ENCODE results near the gene HMCN2. TPM values are rescaled to one million over a fixed set of nuclear protein-coding genes. Genes with fewer than 3 reads are reported as not detected.

Gene HMCN2
- total and polyA plus RNA-seq, 2 donors (not counting 1 experiment from before 2014, with no cell fraction given), result 0.01 TPM; not detected in 1

DNA sequence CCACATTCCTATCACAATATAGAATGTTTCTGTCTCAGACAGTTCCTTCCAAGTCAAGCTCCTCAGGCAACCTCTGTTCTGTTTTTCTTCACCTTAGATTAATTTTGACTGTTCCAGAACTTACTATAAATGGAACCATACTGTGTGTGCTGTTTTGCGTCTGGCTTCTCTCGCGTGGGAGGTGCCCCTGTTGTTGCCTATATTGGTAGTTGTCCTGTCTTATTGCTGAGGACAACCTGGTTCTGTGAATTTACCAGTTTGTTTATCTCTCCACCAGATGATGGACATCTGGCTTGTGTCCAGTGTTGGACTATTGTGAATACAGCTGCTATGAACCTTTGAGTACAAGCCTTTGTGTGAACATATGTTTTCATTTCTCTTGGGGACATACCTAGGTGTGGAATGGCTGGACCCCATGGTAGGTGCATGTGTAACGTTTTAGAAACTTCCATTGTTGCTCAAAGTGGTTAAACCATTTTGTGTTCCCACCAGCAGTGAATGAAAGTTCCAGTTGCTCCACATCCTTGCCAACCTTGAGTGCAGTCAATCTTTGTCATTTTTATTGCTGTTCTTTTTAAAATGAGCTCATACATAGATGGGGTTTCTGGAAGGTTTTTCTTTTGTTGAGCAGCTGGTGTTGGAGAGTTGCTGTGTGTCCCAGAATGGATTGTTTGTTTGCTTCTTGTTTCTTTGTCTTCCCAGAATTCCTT, 18.1 kb downstream of the HMCN2 start:
- H3K4me1 ChIP-seq (ENCODE audit: control insufficient read depth in 2 of 2, insufficient read depth in 2 of 2, low read length in 2 of 2), result no peaks in the 10 kb centered on the region
- H3K79me2 ChIP-seq (ENCODE audit: control insufficient read depth, insufficient read depth, low read length), result no peaks in the 10 kb centered on the region
- H3K9me3 Mint-ChIP-seq (ENCODE audit: insufficient read depth), result no peaks in the 10 kb centered on the region
- H3K4me1 Mint-ChIP-seq, result no peaks in the 10 kb centered on the region
- 38% methylated on average over 1 of the region's 4 CpGs for WGBS (ENCODE audit: insufficient coverage)
- no peak overlapping the region for H2AFZ ChIP-seq (ENCODE audit: insufficient read depth, low read depth, low read length, poor library complexity, severe bottlenecking)
- no peaks in the 10 kb centered on the region for H4K20me1 ChIP-seq (ENCODE audit: control insufficient read depth, insufficient read depth, low read length, poor library complexity, severe bottlenecking)
- intact Hi-C loops (cut with micrococcal nuclease), result no loop called here
- no peak overlapping the region for H3K4me2 ChIP-seq (replicated peaks; ENCODE audit: low read depth, low read length, poor library complexity, severe bottlenecking)
- H3K27ac ChIP-seq (ENCODE audit: low read length in 2 of 2), result no peak overlapping the region
- H3K9me3 ChIP-seq (ENCODE audit: control extremely low read depth in 1 of 3, control insufficient read depth in 2 of 3, insufficient read depth in 1 of 3, low read length in 2 of 3), result no peaks in the 10 kb centered on the region
- POLR2A ChIA-PET, result no interaction called here
- no peak for TF ChIP-seq EZH2 (IDR thresholded peaks at IDR 0.05; ENCODE audit: borderline replicate concordance, insufficient read depth, low read depth, low read length, poor library complexity, severe bottlenecking)
- TF ChIP-seq, protein P1, sequence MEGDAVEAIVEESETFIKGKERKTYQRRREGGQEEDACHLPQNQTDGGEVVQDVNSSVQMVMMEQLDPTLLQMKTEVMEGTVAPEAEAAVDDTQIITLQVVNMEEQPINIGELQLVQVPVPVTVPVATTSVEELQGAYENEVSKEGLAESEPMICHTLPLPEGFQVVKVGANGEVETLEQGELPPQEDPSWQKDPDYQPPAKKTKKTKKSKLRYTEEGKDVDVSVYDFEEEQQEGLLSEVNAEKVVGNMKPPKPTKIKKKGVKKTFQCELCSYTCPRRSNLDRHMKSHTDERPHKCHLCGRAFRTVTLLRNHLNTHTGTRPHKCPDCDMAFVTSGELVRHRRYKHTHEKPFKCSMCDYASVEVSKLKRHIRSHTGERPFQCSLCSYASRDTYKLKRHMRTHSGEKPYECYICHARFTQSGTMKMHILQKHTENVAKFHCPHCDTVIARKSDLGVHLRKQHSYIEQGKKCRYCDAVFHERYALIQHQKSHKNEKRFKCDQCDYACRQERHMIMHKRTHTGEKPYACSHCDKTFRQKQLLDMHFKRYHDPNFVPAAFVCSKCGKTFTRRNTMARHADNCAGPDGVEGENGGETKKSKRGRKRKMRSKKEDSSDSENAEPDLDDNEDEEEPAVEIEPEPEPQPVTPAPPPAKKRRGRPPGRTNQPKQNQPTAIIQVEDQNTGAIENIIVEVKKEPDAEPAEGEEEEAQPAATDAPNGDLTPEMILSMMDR (IDR thresholded peaks at IDR 0.05), result no peak
- H3K4me3 Mint-ChIP-seq, result no peak overlapping the region
- H3K27me3 Mint-ChIP-seq, result peaks cover 30% of the 10 kb centered on the region
- DNase-seq (no peak), ATAC-seq (ENCODE audit: low read depth) (no peak)
- no peak overlapping the region for H3K9ac ChIP-seq (ENCODE audit: low read length)
- no peaks in the 10 kb centered on the region for H3K36me3 ChIP-seq (replicated peaks in 1 of 2; ENCODE audit: control extremely low read depth in 1 of 2, control insufficient read depth in 1 of 2, extremely low read depth in 1 of 2, insufficient read depth in 2 of 2, low read length in 1 of 2)
- peaks cover 0 to 7% (median 0%) of the 10 kb centered on the region in 4 experiments for H3K27me3 ChIP-seq (replicated peaks in 1 of 4; ENCODE audit: control extremely low read depth in 1 of 4, control insufficient read depth in 3 of 4, insufficient read depth in 4 of 4, low read length in 3 of 4)
- no peak overlapping the region for H3K4me3 ChIP-seq (ENCODE audit: control extremely low read depth in 1 of 5, extremely low read depth in 1 of 5, insufficient read depth in 1 of 5, low read depth in 2 of 5, low read length in 4 of 5)
- CTCF ChIA-PET, result no interaction called here
- no peak overlapping the region for H3K27ac Mint-ChIP-seq

DNA sequence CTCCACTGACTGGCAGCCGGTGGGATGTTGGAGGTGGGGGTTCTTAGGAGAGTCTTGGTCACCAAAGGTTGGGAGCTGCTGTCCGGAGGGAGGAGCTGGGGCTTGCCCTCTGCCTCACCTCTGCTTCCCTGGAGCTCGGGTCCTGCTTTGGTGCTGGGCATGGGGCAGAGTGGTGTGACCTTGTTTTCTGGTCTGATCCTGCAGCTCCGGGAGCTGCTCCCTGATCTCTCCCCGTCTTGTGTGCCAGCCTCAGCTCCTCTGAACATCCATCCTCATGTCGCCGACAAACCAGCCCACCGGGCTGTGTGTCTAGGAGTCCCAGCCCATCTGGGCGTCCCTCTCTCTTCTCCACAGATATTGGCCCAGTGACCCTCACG, 18.7 kb downstream of the HMCN2 start:
- Histone ChIP-seq H3K4me3 (ENCODE audit: control extremely low read depth in 1 of 5, extremely low read depth in 1 of 5, insufficient read depth in 1 of 5, low read depth in 2 of 5, low read length in 4 of 5) (no peak overlapping the region), H3K36me3 (replicated peaks in 1 of 2; ENCODE audit: control extremely low read depth in 1 of 2, control insufficient read depth in 1 of 2, extremely low read depth in 1 of 2, insufficient read depth in 2 of 2, low read length in 1 of 2) (no peaks in the 10 kb centered on the region), H3K9ac (ENCODE audit: low read length) (no peak overlapping the region), H3K4me1 (ENCODE audit: control insufficient read depth in 2 of 2, insufficient read depth in 2 of 2, low read length in 2 of 2) (no peaks in the 10 kb centered on the region), H3K27me3 (replicated peaks in 1 of 4; ENCODE audit: control extremely low read depth in 1 of 4, control insufficient read depth in 3 of 4, insufficient read depth in 4 of 4, low read length in 3 of 4) (peaks cover 0 to 7% (median 0%) of the 10 kb centered on the region in 4 experiments), H3K79me2 (ENCODE audit: control insufficient read depth, insufficient read depth, low read length) (no peaks in the 10 kb centered on the region), H3K27ac (ENCODE audit: low read length in 2 of 2) (no peak overlapping the region), H2AFZ (ENCODE audit: insufficient read depth, low read depth, low read length, poor library complexity, severe bottlenecking) (no peak overlapping the region), H3K9me3 (ENCODE audit: control extremely low read depth in 1 of 3, control insufficient read depth in 2 of 3, insufficient read depth in 1 of 3, low read length in 2 of 3) (no peaks in the 10 kb centered on the region), H3K4me2 (replicated peaks; ENCODE audit: low read depth, low read length, poor library complexity, severe bottlenecking) (no peak overlapping the region), H4K20me1 (ENCODE audit: control insufficient read depth, insufficient read depth, low read length, poor library complexity, severe bottlenecking) (no peaks in the 10 kb centered on the region)
- H3K4me1 Mint-ChIP-seq, result no peaks in the 10 kb centered on the region
- peaks cover 30% of the 10 kb centered on the region for H3K27me3 Mint-ChIP-seq
- H3K27ac Mint-ChIP-seq, result no peak overlapping the region
- TF ChIP-seq EZH2 (IDR thresholded peaks at IDR 0.05; ENCODE audit: borderline replicate concordance, insufficient read depth, low read depth, low read length, poor library complexity, severe bottlenecking), result no peak
- TF ChIP-seq, protein P1 (IDR thresholded peaks at IDR 0.05), result no peak
- no peak for DNase-seq
- no peaks in the 10 kb centered on the region for H3K9me3 Mint-ChIP-seq (ENCODE audit: insufficient read depth)
- no peak overlapping the region for H3K4me3 Mint-ChIP-seq
- ATAC-seq (ENCODE audit: low read depth), result no peak
- POLR2A ChIA-PET, result no interaction called here
- CTCF ChIA-PET, result no interaction called here
- WGBS (ENCODE audit: insufficient coverage), result 90% methylated on average over 6 of the region's 10 CpGs
- intact Hi-C loops (cut with micrococcal nuclease), result no loop called here
